ENCODE measurements around the gene BCAP31. TPM values are rescaled to one million over a fixed set of nuclear protein-coding genes. Genes with fewer than 3 reads are reported as not detected.

The BCAP31 gene
- total and polyA plus RNA-seq, 2 donors (not counting 1 experiment from before 2014, with no cell fraction given), result 94.0 to 133 TPM

DNA sequence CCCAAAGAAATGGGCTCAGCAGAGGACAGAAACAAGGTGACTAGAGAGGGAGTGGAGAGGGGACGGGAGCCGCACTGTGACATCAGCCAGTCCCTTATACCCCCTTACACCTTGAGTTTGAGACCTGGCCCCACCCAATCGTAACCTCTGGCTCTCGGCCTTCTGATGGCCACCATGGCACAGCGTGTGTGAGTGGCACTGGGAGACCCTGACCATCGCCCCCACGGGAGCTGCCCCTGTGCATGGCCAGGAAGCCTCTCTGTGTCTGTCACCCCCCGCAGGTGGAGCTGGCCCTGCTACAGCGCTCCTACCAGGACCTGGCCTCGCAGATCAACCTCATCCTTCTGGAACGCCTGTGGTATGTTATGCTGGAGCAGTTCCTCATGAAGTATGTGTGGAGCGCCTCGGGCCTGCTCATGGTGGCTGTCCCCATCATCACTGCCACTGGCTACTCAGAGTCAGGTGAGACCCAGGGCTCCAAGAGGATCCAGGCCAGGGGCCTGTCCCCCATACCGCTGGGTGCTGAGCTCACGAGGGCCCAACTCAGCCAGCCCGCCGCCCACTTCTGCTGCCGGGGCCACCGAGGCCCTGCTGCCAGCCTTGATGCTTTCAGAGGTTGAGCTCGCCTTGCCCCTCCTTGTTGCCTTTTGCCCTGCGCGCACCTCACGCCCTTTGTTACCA is 4.9 kb upstream of the BCAP31 start:
- TF ChIP-seq EZH2 (IDR thresholded peaks at IDR 0.05; ENCODE audit: low read length, missing control alignments), result no peak
- TF ChIP-seq, protein P1, sequence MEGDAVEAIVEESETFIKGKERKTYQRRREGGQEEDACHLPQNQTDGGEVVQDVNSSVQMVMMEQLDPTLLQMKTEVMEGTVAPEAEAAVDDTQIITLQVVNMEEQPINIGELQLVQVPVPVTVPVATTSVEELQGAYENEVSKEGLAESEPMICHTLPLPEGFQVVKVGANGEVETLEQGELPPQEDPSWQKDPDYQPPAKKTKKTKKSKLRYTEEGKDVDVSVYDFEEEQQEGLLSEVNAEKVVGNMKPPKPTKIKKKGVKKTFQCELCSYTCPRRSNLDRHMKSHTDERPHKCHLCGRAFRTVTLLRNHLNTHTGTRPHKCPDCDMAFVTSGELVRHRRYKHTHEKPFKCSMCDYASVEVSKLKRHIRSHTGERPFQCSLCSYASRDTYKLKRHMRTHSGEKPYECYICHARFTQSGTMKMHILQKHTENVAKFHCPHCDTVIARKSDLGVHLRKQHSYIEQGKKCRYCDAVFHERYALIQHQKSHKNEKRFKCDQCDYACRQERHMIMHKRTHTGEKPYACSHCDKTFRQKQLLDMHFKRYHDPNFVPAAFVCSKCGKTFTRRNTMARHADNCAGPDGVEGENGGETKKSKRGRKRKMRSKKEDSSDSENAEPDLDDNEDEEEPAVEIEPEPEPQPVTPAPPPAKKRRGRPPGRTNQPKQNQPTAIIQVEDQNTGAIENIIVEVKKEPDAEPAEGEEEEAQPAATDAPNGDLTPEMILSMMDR (conservative IDR thresholded peaks at IDR 0.05 in 1 of 2, IDR thresholded peaks at IDR 0.05 in 1 of 2; ENCODE audit: low read depth in 1 of 2, low read length in 2 of 2), result no peak
- Histone ChIP-seq H2AFZ (ENCODE audit: low read length) (no peak overlapping the region), H3K4me1 (ENCODE audit: control insufficient read depth, extremely low read depth, insufficient read depth, low read length) (peaks cover 10% of the 10 kb centered on the region), H3K9me3 (ENCODE audit: control insufficient read depth, insufficient read depth, low read depth, low read length) (no peaks in the 10 kb centered on the region), H3K27ac (ENCODE audit: insufficient read depth, low read length) (no peak overlapping the region), H3K4me3 (replicated peaks in 1 of 4; ENCODE audit: control extremely low read depth in 1 of 4, insufficient read depth in 1 of 4, low read depth in 3 of 4, low read length in 4 of 4) (no peak overlapping the region), H3K9ac (ENCODE audit: insufficient read depth, low read length) (no peak overlapping the region), H3K79me2 (ENCODE audit: control insufficient read depth, insufficient read depth, low read length) (no peaks in the 10 kb centered on the region), H3K36me3 (ENCODE audit: control insufficient read depth, insufficient read depth, low read length) (no peaks in the 10 kb centered on the region), H3K4me2 (ENCODE audit: extremely low read depth, insufficient read depth, low read length) (no peak overlapping the region), H3K27me3 (ENCODE audit: control insufficient read depth, insufficient read depth, low read length) (no peaks in the 10 kb centered on the region), H4K20me1 (ENCODE audit: control insufficient read depth, extremely low read depth, insufficient read depth, low read length) (no peaks in the 10 kb centered on the region)
- DNase-seq (ENCODE audit: low read depth in 2 of 2), result no peak

DNA sequence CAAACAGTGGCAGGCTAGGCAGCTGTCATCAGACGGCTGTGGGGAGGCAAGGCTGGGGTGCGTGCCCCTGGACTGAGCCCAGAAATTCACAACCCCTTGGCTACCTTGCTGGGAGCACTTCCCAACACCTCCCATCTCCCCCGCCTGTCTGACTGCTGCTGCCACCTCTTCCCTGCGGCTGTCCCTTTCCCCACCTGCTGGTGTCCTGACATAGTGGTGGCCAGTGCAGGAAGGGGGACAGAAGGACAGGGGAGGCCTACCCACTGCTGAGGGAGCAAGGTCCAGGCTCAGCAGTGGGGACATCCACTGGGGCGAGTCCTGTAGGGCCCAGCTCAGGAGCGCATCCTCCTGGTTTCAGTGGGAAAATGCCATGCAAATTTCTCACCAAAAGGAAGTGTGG is 3.9 kb upstream of the BCAP31 start:
- H3K79me2 ChIP-seq (ENCODE audit: control insufficient read depth, insufficient read depth, low read length), result peaks cover 2% of the 10 kb centered on the region
- H3K9ac ChIP-seq (ENCODE audit: insufficient read depth, low read length), result no peak overlapping the region
- H2AFZ ChIP-seq (ENCODE audit: low read length), result no peak overlapping the region
- DNase-seq (ENCODE audit: low read depth in 2 of 2), result no peak
- no peaks in the 10 kb centered on the region for H3K36me3 ChIP-seq (ENCODE audit: control insufficient read depth, insufficient read depth, low read length)
- no peaks in the 10 kb centered on the region for H4K20me1 ChIP-seq (ENCODE audit: control insufficient read depth, extremely low read depth, insufficient read depth, low read length)
- H3K27ac ChIP-seq (ENCODE audit: insufficient read depth, low read length), result no peak overlapping the region
- no peak overlapping the region for H3K4me2 ChIP-seq (ENCODE audit: extremely low read depth, insufficient read depth, low read length)
- no peaks in the 10 kb centered on the region for H3K27me3 ChIP-seq (ENCODE audit: control insufficient read depth, insufficient read depth, low read length)
- peaks cover 10% of the 10 kb centered on the region for H3K4me1 ChIP-seq (ENCODE audit: control insufficient read depth, extremely low read depth, insufficient read depth, low read length)
- TF ChIP-seq EZH2 (IDR thresholded peaks at IDR 0.05; ENCODE audit: low read length, missing control alignments), result no peak
- H3K4me3 ChIP-seq (replicated peaks in 1 of 4; ENCODE audit: control extremely low read depth in 1 of 4, insufficient read depth in 1 of 4, low read depth in 3 of 4, low read length in 4 of 4), result no peak overlapping the region
- no peaks in the 10 kb centered on the region for H3K9me3 ChIP-seq (ENCODE audit: control insufficient read depth, insufficient read depth, low read depth, low read length)

DNA sequence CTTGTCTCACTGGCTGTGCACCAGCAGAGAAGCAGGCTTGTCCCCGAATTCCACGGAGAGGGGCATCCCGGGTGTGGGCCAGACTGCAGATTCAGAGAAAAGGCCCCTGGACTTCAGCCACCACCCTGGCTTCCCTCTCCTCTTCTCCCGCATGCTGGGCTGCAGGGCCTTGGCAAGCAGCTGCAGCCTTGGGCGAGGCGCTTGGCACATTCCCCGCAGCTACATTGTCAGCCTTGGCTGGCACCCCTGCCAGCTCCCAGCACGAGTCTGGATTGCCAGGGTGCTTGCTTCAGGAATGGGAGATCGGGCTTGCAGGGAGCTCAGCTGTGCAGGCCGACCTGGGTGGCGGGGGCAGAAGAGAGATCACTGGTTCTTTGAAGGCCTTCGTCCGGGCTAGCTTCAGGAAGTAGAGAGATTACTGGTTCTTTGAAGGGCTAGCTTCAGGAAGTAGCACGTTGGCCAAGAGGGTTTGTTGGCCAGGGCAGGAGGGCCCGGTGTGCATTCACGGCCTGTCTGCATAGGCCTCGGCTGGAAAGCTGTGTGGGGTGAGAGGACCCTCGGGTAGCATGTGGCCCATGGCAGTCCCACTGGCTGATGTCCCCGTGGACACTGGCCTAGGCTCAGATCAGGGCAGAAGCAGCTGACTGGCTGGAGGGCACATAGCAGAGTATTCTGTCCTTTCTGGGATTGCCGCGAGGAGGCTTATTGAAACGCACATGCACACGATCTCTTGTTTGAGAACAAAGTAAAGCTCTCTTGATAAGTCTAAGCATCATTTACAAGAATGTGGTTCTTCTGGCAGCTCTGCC is 3.1 kb upstream of the BCAP31 start:
- H3K36me3 ChIP-seq (ENCODE audit: control insufficient read depth, insufficient read depth, low read length), result no peaks in the 10 kb centered on the region
- DNase-seq (ENCODE audit: low read depth in 2 of 2), result peak; percentile 22 to 24
- H3K27me3 ChIP-seq (ENCODE audit: control insufficient read depth, insufficient read depth, low read length), result no peaks in the 10 kb centered on the region
- H3K79me2 ChIP-seq (ENCODE audit: control insufficient read depth, insufficient read depth, low read length), result peaks cover 9% of the 10 kb centered on the region
- peak overlapping the region; percentile 64 for H3K4me2 ChIP-seq (ENCODE audit: extremely low read depth, insufficient read depth, low read length)
- peak overlapping the region; percentile 71 for H3K27ac ChIP-seq (ENCODE audit: insufficient read depth, low read length)
- peak overlapping the region in 1 of 4 experiments; percentile 38 for H3K4me3 ChIP-seq (replicated peaks in 1 of 4; ENCODE audit: control extremely low read depth in 1 of 4, insufficient read depth in 1 of 4, low read depth in 3 of 4, low read length in 4 of 4)
- no peak for TF ChIP-seq EZH2 (IDR thresholded peaks at IDR 0.05; ENCODE audit: low read length, missing control alignments)
- TF ChIP-seq, protein P1 (conservative IDR thresholded peaks at IDR 0.05 in 1 of 2, IDR thresholded peaks at IDR 0.05 in 1 of 2; ENCODE audit: low read depth in 1 of 2, low read length in 2 of 2), result no peak
- no peak overlapping the region for H3K9ac ChIP-seq (ENCODE audit: insufficient read depth, low read length)
- no peaks in the 10 kb centered on the region for H3K9me3 ChIP-seq (ENCODE audit: control insufficient read depth, insufficient read depth, low read depth, low read length)
- H2AFZ ChIP-seq (ENCODE audit: low read length), result no peak overlapping the region
- peaks cover 10% of the 10 kb centered on the region for H3K4me1 ChIP-seq (ENCODE audit: control insufficient read depth, extremely low read depth, insufficient read depth, low read length)
- no peaks in the 10 kb centered on the region for H4K20me1 ChIP-seq (ENCODE audit: control insufficient read depth, extremely low read depth, insufficient read depth, low read length)
